ENCODE data around the gene SCT.

DNA sequence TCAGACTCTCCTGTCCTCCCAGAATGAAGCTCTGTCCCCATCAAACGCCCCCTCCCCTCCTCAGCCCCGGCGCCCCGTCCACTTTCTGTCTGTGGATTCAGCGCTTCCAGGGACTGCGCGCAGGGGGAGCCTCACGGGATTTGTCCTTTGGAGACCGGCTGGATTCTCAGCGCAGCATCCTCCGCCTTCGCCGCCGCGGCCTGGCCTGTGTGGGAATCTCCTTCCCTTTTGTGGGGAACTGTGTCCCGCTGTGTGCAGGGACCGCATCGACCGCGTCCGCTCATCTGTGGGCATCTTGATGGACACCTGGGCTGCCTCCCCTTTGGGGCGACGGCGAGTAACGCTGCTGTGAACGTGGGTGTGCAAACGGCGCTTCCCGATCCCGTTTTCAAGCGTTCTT is 1.1 kb upstream of the SCT start:
- TF ChIP-seq, protein P1, sequence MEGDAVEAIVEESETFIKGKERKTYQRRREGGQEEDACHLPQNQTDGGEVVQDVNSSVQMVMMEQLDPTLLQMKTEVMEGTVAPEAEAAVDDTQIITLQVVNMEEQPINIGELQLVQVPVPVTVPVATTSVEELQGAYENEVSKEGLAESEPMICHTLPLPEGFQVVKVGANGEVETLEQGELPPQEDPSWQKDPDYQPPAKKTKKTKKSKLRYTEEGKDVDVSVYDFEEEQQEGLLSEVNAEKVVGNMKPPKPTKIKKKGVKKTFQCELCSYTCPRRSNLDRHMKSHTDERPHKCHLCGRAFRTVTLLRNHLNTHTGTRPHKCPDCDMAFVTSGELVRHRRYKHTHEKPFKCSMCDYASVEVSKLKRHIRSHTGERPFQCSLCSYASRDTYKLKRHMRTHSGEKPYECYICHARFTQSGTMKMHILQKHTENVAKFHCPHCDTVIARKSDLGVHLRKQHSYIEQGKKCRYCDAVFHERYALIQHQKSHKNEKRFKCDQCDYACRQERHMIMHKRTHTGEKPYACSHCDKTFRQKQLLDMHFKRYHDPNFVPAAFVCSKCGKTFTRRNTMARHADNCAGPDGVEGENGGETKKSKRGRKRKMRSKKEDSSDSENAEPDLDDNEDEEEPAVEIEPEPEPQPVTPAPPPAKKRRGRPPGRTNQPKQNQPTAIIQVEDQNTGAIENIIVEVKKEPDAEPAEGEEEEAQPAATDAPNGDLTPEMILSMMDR (IDR thresholded peaks at IDR 0.05) = no peak
- no peak for TF ChIP-seq POLR2A (IDR thresholded peaks at IDR 0.05)

Data from body of pancreas (tissue), 4 donors.